HFFc6 (cell line): Measurements from ENCODE around the gene TOMM6. TPM values are rescaled to one million over a fixed set of nuclear protein-coding genes. Genes with fewer than 3 reads are reported as not detected.

Source experiments
- DNase-seq: peaks from one replicate; pipeline ENCODE4 v3.0.0-alpha.2; 2018
- H3K27ac Mint-ChIP-seq: 2 replicates; pipeline ENCODE4 v1.8.0; 2020; ENCODE audit warnings: mild to moderate bottlenecking, mixed read lengths
- H3K27me3 Mint-ChIP-seq: 2 replicates; pipeline ENCODE4 v1.8.0; 2021; ENCODE audit warnings: mild to moderate bottlenecking, moderate library complexity, mixed read lengths; ENCODE audit not compliant: insufficient read depth
- H3K36me3 Mint-ChIP-seq: 2 replicates; pipeline ENCODE4 v1.8.0; 2021; ENCODE audit warnings: low read depth, mixed read lengths
- H3K4me1 Mint-ChIP-seq: 2 replicates; pipeline ENCODE4 v1.8.0; 2020; ENCODE audit warnings: low read depth, mixed read lengths
- H3K4me3 Mint-ChIP-seq: 2 replicates; pipeline ENCODE4 v1.8.0; 2020; ENCODE audit warnings: mild to moderate bottlenecking, moderate library complexity, mixed read lengths
- H3K9me3 Mint-ChIP-seq: 2 replicates; pipeline ENCODE4 v1.8.0; 2020; ENCODE audit warnings: mild to moderate bottlenecking, mixed read lengths
- CTCF ChIP-seq: fragments of 200-600 bp; sonication (generic); IDR thresholded peaks from 2 replicates; pipeline ENCODE4 v1.5.0; 2021; ENCODE audit warnings: antibody characterized with exemption, mild to moderate bottlenecking
- long read RNA-seq: library from polyadenylated mRNA; unstranded; transcript quantifications from one replicate; pipeline ENCODE4 v2.0.0, GENCODE V29; 2019
- total RNA-seq, 6 experiments: library from RNA; stranded (reverse); fragmentation: NEBNext Ultra II Directional; extraction: Animal tissue kit (Norgen Biotek cat#: 25700); gene quantifications; 2 replicates in 1 of 6; 3 replicates in 5 of 6; pipeline ENCODE4 v1.2.3, GENCODE V29; 2021

TOMM6 gene
- total RNA-seq, result 100 to 1,000 TPM; 216 to 234 (median 228) TPM
- long read RNA-seq, transcript TOMM6-202 (3 exons, 637 nt), result minor isoform, 40 of 150 reads
- long read RNA-seq, transcript TOMM6-201 (3 exons, 595 nt), result major isoform, 105 of 150 reads
- long read RNA-seq, partial matches to known transcripts, result 3 of 150 reads
- long read RNA-seq, other reads (novel, unspliced or antisense), result 2 of 150 reads

GRCh38 chr6:41787219-41787917 is at the start of gene TOMM6:
TSS of gene TOMM6 (plus strand) at chr6:41787694. CDS start at chr6:41787698, 4 bp downstream.
- Mint-ChIP-seq H3K4me3 (peak within 1 kb of the TSS; percentile 99), H3K27me3 (peaks cover 6% of the 10 kb centered on the region), H3K36me3 (peaks cover 21% of the 10 kb centered on the region), H3K9me3 (no peaks in the 10 kb centered on the region), H3K27ac (peak within 1 kb of the TSS; percentile 96), H3K4me1 (peaks cover 20% of the 10 kb centered on the region)
- peak; percentile 98 for TF ChIP-seq CTCF
- peak; percentile 92 for DNase-seq

GRCh38 chr6:41739041-41739440 is 48.5 kb upstream of the TOMM6 start:
- Mint-ChIP-seq H3K9me3 (no peaks in the 10 kb centered on the region), H3K4me3 (no peak overlapping the region), H3K4me1 (peaks cover 13% of the 10 kb centered on the region), H3K27me3 (peaks cover 11% of the 10 kb centered on the region), H3K36me3 (no peaks in the 10 kb centered on the region), H3K27ac (no peak overlapping the region)
- no peak for DNase-seq
- no peak for TF ChIP-seq CTCF

DNA sequence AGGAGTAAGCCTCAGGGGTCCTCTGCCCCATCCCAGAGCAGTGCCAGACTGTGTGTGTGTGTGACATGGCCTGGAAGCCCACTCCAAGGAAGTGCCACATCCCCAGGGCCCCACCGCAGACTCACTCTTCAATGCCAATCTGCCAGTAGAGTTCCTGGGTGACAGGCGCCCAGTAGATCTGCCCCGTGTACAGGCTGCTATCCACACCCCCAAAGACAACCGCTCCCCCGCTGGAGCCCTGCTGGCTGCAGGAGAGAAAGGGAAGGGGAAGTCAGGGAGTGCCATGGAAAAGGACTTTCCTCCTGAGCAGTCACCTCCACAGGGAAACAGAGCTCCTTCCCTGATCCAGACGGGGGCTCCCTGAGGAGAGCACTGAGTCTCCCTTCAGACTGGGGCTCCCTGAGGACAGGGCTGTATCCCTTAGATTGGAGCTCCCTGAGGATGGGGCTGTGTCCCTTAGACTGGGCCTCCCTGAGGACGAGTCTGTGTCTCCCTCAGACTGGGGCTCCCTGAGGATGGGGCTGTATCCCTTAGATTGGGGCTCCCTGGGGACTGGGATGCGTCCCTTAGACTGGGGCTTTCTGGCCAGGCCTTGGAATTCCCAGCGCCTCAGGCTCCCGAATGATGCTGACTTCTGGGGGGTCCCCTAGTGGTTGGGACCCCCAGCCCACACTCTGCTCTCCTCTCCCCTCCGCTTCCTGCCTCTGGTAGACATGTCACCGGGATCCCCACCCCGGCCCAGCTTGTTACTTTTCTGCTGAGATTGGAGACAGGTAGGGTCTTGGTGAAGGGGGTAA is 46.9 kb upstream of the TOMM6 start:
- H3K4me3 Mint-ChIP-seq, result no peak overlapping the region
- H3K36me3 Mint-ChIP-seq, result no peaks in the 10 kb centered on the region
- H3K27ac Mint-ChIP-seq, result no peak overlapping the region
- no peak for TF ChIP-seq CTCF
- no peak for DNase-seq
- H3K9me3 Mint-ChIP-seq, result no peaks in the 10 kb centered on the region
- H3K27me3 Mint-ChIP-seq, result peaks cover 15% of the 10 kb centered on the region
- peaks cover 14% of the 10 kb centered on the region for H3K4me1 Mint-ChIP-seq

DNA sequence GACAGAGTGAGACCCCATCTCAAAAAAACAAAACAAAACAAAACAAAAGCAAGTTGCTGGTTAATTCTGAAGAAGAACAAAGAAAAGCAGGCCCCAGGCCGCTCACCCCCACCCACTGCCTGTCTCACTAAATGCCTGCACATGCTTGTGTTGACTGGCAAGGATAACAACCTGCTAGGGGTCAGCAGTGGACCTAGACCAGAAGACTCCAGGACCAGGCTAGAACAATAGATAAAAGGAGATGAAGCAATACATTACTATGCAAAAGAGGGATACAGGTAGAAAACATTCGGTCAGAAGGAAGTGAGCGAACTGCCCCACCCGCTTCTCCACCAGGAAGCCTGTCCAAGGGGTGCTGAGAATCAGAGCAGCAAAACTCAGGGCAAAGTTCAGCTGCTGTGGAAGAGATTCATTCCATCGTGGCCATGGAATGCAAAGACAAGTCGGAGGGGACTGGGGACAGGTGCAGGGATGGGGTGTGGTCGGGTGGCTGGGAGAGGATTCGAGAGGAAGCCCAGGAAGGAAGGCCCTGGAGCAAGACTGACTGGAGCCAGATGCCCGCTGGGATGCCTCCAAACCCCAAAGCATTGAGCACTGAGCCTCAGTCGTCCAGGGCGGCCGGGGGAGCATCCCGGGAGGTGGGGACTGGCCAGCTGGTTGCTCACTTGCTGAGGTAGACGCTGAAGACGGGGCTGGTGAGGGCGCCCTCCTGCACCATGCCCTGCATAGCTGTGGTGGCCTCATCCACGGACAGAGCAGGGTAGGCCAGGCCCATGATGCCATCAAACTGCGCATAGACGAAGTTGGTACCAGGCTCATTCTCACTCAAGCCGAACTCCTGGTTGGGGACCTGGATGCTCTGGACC is 45.6 kb upstream of the TOMM6 start:
- H3K27me3 Mint-ChIP-seq, result peaks cover 16% of the 10 kb centered on the region
- H3K9me3 Mint-ChIP-seq, result no peaks in the 10 kb centered on the region
- no peak for DNase-seq
- no peak for TF ChIP-seq CTCF
- no peaks in the 10 kb centered on the region for H3K36me3 Mint-ChIP-seq
- no peak overlapping the region for H3K4me3 Mint-ChIP-seq
- peaks cover 14% of the 10 kb centered on the region for H3K4me1 Mint-ChIP-seq
- no peak overlapping the region for H3K27ac Mint-ChIP-seq
